Tibial nerve (tissue), 4 donors: ENCODE data around the gene HTR7. TPM values are rescaled to one million over a fixed set of nuclear protein-coding genes. Genes with fewer than 3 reads are reported as not detected.

ENCODE experiments used
- DNase-seq, 2 donors: peaks; one replicate each; pipeline ENCODE4 v3.0.0-alpha.2; 2019; ENCODE audit warnings: low spot score in 2 of 2
- H3K27ac ChIP-seq, 4 donors: fragments of 200-600 bp; sonication (generic) in 3 of 4; one replicate each; pipeline ENCODE4 v1.5.1; 2017 to 2019; ENCODE audit warnings: mild to moderate bottlenecking in 1 of 4
- H3K27me3 ChIP-seq, 2 donors: fragments of 200-600 bp; sonication (generic) in 1 of 2; one replicate each; pipeline versions ENCODE4 v1.5.1 to v1.6.0; 2017 to 2019
- H3K36me3 ChIP-seq, 3 donors: fragments of 200-600 bp; sonication (generic); one replicate each; pipeline ENCODE4 v1.5.1; 2018 to 2019
- H3K4me1 ChIP-seq, 4 donors: fragments of 200-600 bp; sonication (generic) in 3 of 4; one replicate each; pipeline ENCODE4 v1.5.1; 2017 to 2019
- H3K4me3 ChIP-seq, 4 donors: fragments of 200-600 bp; sonication (generic) in 3 of 4; one replicate each; pipeline ENCODE4 v1.5.1; 2017 to 2019; ENCODE audit warnings: mild to moderate bottlenecking in 1 of 4, moderate library complexity in 1 of 4
- H3K9me3 ChIP-seq, 4 donors: fragments of 200-600 bp; sonication (generic) in 3 of 4; one replicate each; pipeline ENCODE4 v1.5.1; 2017 to 2019
- EP300 ChIP-seq, 2 donors: sonication (generic); formaldehyde crosslinking; IDR thresholded peaks; one replicate each; pipeline ENCODE4 v1.6.1; 2017; ENCODE audit warnings: antibody characterized with exemption in 2 of 2, mild to moderate bottlenecking in 1 of 2
- POLR2A ChIP-seq, 2 donors: fragments of 450-650 bp; IDR thresholded peaks; one replicate each; pipeline ENCODE4 v1.6.1; 2017; ENCODE audit warnings: antibody characterized with exemption in 2 of 2, mild to moderate bottlenecking in 2 of 2, moderate library complexity in 2 of 2
- WGBS, 2 donors: methylation state at CpG; one replicate each; pipeline ENCODE4 v1.1.5; 2018; 5-methylcytosine and 5-hydroxymethylcytosine counted together
- total RNA-seq, 4 donors: library from RNA; depleted of rRNA; stranded (reverse); fragments of >200 nt; gene quantifications; one replicate each; pipeline ENCODE4 v1.1.0, GENCODE V29; 2016
- TF ChIP-seq, protein P1 (sequence below), 5 experiments: fragments of 200-600 bp in 3 of 5; fragments of 450-650 bp in 2 of 5; sonication (generic) in 3 of 5; IDR thresholded peaks; one replicate each; pipeline ENCODE4 v1.5.1; 2016 to 2019; ENCODE audit warnings: antibody characterized with exemption in 5 of 5, mild to moderate bottlenecking in 3 of 5, moderate library complexity in 2 of 5

The HTR7 gene
- total RNA-seq, 4 donors from 2014 or later = 0.20 to 1.2 (median 0.43) TPM

- Histone ChIP-seq H3K4me1 (peaks cover 0 to 7% (median 0%) of the 10 kb centered on the region in 4 donors), H3K27me3 (no peaks in the 10 kb centered on the region), H3K27ac (no peak overlapping the region), H3K9me3 (no peaks in the 10 kb centered on the region), H3K36me3 (peaks cover 0 to 95% (median 1%) of the 10 kb centered on the region in 3 donors), H3K4me3 (no peak overlapping the region)
- WGBS, 2 donors = 79 to 89% methylated on average over 1 of the region's 1 CpG
- TF ChIP-seq POLR2A (IDR thresholded peaks at IDR 0.05) (no peak), EP300 (IDR thresholded peaks at IDR 0.05) (no peak)
- TF ChIP-seq, protein P1, sequence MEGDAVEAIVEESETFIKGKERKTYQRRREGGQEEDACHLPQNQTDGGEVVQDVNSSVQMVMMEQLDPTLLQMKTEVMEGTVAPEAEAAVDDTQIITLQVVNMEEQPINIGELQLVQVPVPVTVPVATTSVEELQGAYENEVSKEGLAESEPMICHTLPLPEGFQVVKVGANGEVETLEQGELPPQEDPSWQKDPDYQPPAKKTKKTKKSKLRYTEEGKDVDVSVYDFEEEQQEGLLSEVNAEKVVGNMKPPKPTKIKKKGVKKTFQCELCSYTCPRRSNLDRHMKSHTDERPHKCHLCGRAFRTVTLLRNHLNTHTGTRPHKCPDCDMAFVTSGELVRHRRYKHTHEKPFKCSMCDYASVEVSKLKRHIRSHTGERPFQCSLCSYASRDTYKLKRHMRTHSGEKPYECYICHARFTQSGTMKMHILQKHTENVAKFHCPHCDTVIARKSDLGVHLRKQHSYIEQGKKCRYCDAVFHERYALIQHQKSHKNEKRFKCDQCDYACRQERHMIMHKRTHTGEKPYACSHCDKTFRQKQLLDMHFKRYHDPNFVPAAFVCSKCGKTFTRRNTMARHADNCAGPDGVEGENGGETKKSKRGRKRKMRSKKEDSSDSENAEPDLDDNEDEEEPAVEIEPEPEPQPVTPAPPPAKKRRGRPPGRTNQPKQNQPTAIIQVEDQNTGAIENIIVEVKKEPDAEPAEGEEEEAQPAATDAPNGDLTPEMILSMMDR (IDR thresholded peaks at IDR 0.05) = no peak
- no peak for DNase-seq
Observed at GRCh38 chr10:90889636-90890035, 31.8 kb upstream of the HTR7 start.

DNA sequence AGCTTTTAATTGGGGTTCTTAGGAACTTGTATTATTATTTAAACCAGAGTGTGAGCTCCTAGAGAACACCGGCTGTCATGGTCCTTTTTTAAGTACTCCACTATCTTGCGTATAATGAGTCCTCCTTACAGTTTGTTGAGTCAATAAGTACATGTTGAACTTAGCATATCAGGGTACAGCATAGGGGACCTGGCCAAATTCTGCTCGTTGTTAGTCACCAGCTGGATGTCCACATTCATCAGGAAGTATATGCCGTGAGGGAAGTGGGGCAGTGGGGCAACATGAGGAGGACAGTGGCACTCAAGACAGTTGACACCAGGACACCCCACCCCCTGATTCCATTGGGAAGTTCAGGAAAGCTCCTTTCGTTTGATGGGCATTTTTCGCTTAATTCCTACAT lies 30.5 kb upstream of the HTR7 start:
- 94 to 95% methylated on average over 6 of the region's 6 CpGs for WGBS, 2 donors

GRCh38 chr10:90887555-90887954 lies 29.7 kb upstream of the HTR7 start:
- TF ChIP-seq EP300 (IDR thresholded peaks at IDR 0.05) = no peak
- no peak for TF ChIP-seq POLR2A (IDR thresholded peaks at IDR 0.05)
- TF ChIP-seq, protein P1 (IDR thresholded peaks at IDR 0.05) = no peak
- H3K36me3 ChIP-seq = peaks cover 0 to 89% (median 2%) of the 10 kb centered on the region in 3 donors
- H3K27me3 ChIP-seq = no peaks in the 10 kb centered on the region
- peaks cover 0 to 11% (median 0%) of the 10 kb centered on the region in 4 donors for H3K4me1 ChIP-seq
- no peak overlapping the region for H3K27ac ChIP-seq
- WGBS, 2 donors = 75 to 76% methylated on average over 6 of the region's 6 CpGs
- H3K9me3 ChIP-seq = no peaks in the 10 kb centered on the region
- no peak for DNase-seq
- no peak overlapping the region for H3K4me3 ChIP-seq

More for the DNA sequence above, 30.5 kb upstream of the HTR7 start:
- TF ChIP-seq POLR2A (IDR thresholded peaks at IDR 0.05) (no peak), EP300 (IDR thresholded peaks at IDR 0.05) (no peak)
- TF ChIP-seq, protein P1 (IDR thresholded peaks at IDR 0.05) = no peak
- DNase-seq = no peak
- peaks cover 0 to 11% (median 0%) of the 10 kb centered on the region in 4 donors for H3K4me1 ChIP-seq
- H3K27me3 ChIP-seq = no peaks in the 10 kb centered on the region
- no peaks in the 10 kb centered on the region for H3K9me3 ChIP-seq
- H3K4me3 ChIP-seq = no peak overlapping the region
- no peak overlapping the region for H3K27ac ChIP-seq
- H3K36me3 ChIP-seq = peaks cover 0 to 90% (median 2%) of the 10 kb centered on the region in 3 donors

DNA sequence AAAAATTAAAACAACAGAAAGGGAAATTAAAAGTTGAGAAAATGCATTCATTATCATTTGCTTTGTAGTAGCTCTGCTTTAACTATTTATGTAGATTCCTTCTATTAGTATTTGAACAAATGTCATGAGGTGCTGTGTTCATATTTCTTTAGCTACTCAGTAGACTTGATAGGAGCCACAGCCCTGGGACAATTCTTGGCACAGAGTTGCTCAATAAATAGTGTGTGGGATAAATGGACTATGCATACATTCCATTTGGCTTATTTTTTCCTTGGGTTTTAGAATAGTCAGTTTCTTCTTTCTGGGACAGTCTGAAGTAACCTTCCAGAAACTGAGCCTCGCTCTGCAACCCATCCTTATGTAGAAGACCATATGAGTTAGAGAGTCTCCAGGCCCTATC lies 27.3 kb upstream of the HTR7 start:
- TF ChIP-seq EP300 (IDR thresholded peaks at IDR 0.05) (no peak), POLR2A (IDR thresholded peaks at IDR 0.05) (no peak)
- TF ChIP-seq, protein P1 (IDR thresholded peaks at IDR 0.05) = no peak
- Histone ChIP-seq H3K4me3 (no peak overlapping the region), H3K27me3 (no peaks in the 10 kb centered on the region), H3K36me3 (peaks cover 0 to 87% (median 2%) of the 10 kb centered on the region in 3 donors), H3K9me3 (no peaks in the 10 kb centered on the region), H3K27ac (no peak overlapping the region), H3K4me1 (peaks cover 0 to 11% (median 0%) of the 10 kb centered on the region in 4 donors)
- no peak for DNase-seq
- WGBS, 2 donors = 94 to 96% methylated on average over 1 of the region's 1 CpG

GRCh38 chr10:90884431-90884830 lies 26.6 kb upstream of the HTR7 start:
- Histone ChIP-seq H3K9me3 (no peaks in the 10 kb centered on the region), H3K4me1 (peaks cover 0 to 11% (median 0%) of the 10 kb centered on the region in 4 donors), H3K4me3 (no peak overlapping the region), H3K36me3 (peaks cover 0 to 84% (median 2%) of the 10 kb centered on the region in 3 donors), H3K27me3 (no peaks in the 10 kb centered on the region), H3K27ac (no peak overlapping the region)
- DNase-seq = no peak
- TF ChIP-seq, protein P1 (IDR thresholded peaks at IDR 0.05) = no peak
- TF ChIP-seq POLR2A (IDR thresholded peaks at IDR 0.05) (no peak), EP300 (IDR thresholded peaks at IDR 0.05) (no peak)
- 69 to 83% methylated on average over 3 of the region's 3 CpGs for WGBS, 2 donors
